GM21423 (cell line): ENCODE data around the gene GMNN.
"Not testable (repeated sequence)": the region's sequence is repeated elsewhere in the genome, so short reads cannot be mapped to it uniquely, and the experiment has no call there.

Experiments
- ATAC-seq: cut with Tn5 transposase; IDR thresholded peaks from one replicate; pipeline ENCODE4 v1.9.1; 2021; ENCODE audit warnings: mild to moderate bottlenecking, moderate library complexity; ENCODE audit not compliant: unreplicated experiment

The GMNN gene

GRCh38 chr6:24761193-24761835 is 13.4 kb upstream of the GMNN start:
- no peak for ATAC-seq

- ATAC-seq = no peak
These were observed 12.9 kb upstream of the GMNN start for GRCh38 chr6:24761851-24762250.

- ATAC-seq = no peak
These were observed 11.2 kb upstream of the GMNN start for GRCh38 chr6:24763578-24763977.

GRCh38 chr6:24764833-24765828 is 9.6 kb upstream of the GMNN start:
- ATAC-seq = not testable (repeated sequence)

- not testable (repeated sequence) for ATAC-seq
These were observed 8.8 kb upstream of the GMNN start for GRCh38 chr6:24765968-24766367.

GRCh38 chr6:24766680-24767462 is 7.9 kb upstream of the GMNN start:
- peak; percentile 60 for ATAC-seq

GRCh38 chr6:24768361-24768760 is 6.4 kb upstream of the GMNN start:
- ATAC-seq = no peak

GRCh38 chr6:24775520-24776058 is 852 bp downstream of the GMNN start:
- no peak for ATAC-seq

GRCh38 chr6:24777227-24777626 is 2.5 kb downstream of the GMNN start:
- ATAC-seq = no peak

- ATAC-seq = no peak
These were observed 3.4 kb downstream of the GMNN start for GRCh38 chr6:24778121-24778520.

GRCh38 chr6:24778878-24779277 is 4.1 kb downstream of the GMNN start:
- no peak for ATAC-seq

- ATAC-seq = no peak
These were observed 4.8 kb downstream of the GMNN start for GRCh38 chr6:24779416-24780016.

- ATAC-seq = no peak
These were observed 5.5 kb downstream of the GMNN start for GRCh38 chr6:24780206-24780605.

- ATAC-seq = no peak
These were observed 13.4 kb downstream of the GMNN start for GRCh38 chr6:24788031-24788665.

- no peak for ATAC-seq
These were observed 20.4 kb downstream of the GMNN start for GRCh38 chr6:24795106-24795505.

GRCh38 chr6:24796616-24797290 is 22.0 kb downstream of the GMNN start:
- no peak for ATAC-seq

- no peak for ATAC-seq
These were observed 23.0 kb downstream of the GMNN start for GRCh38 chr6:24797596-24798216.

GRCh38 chr6:24798740-24799540 is 24.2 kb downstream of the GMNN start, which contains the start of gene ARMH2:
TSS of gene ARMH2 (minus strand) at chr6:24798917. CDS start at chr6:24798857, 60 bp downstream.
- ATAC-seq = no peak
